DMS 273 (cell line): ENCODE data around the gene CCNI.
"Not testable (repeated sequence)": the region's sequence is repeated elsewhere in the genome, so short reads cannot be mapped to it uniquely, and the experiment has no call there.

Experiments used
- DNase-seq: peaks from one replicate; lab custom pipeline; 2025; ENCODE audit not compliant: unreplicated experiment; lab: John Stamatoyannopoulos, UW

Gene CCNI

GRCh38 chr4:77082886-77083608 lies 7.3 kb upstream of the CCNI start:
- DNase-seq, result no peak

GRCh38 chr4:77080806-77081205 lies 5.0 kb upstream of the CCNI start:
- not testable (repeated sequence) for DNase-seq

GRCh38 chr4:77079281-77079680 lies 3.5 kb upstream of the CCNI start:
- no peak for DNase-seq

- DNase-seq, result no peak
These were observed 2.6 kb upstream of the CCNI start for GRCh38 chr4:77078401-77078800.

GRCh38 chr4:77076889-77077635 lies 1.3 kb upstream of the CCNI start:
- DNase-seq, result no peak

GRCh38 chr4:77074981-77075855 lies 571 bp downstream of the CCNI start:
- DNase-seq, result peak; percentile 72

GRCh38 chr4:77074381-77074831 lies 1.4 kb downstream of the CCNI start:
- peak; percentile 26 for DNase-seq

GRCh38 chr4:77073981-77074380 lies 1.8 kb downstream of the CCNI start:
- no peak for DNase-seq

GRCh38 chr4:77073106-77073809 lies 2.5 kb downstream of the CCNI start:
- DNase-seq, result peak; percentile 6

- no peak for DNase-seq
These were observed 3.5 kb downstream of the CCNI start for GRCh38 chr4:77072195-77072753.

GRCh38 chr4:77069514-77069913 lies 6.3 kb downstream of the CCNI start:
- not testable (repeated sequence) for DNase-seq

- DNase-seq, result no peak
These were observed 10.4 kb downstream of the CCNI start for GRCh38 chr4:77065382-77065781.

GRCh38 chr4:77062856-77063255 lies 12.9 kb downstream of the CCNI start:
- no peak for DNase-seq

GRCh38 chr4:77052352-77052751 lies 23.4 kb downstream of the CCNI start:
- peak; percentile 66 for DNase-seq

GRCh38 chr4:77050962-77051361 lies 24.8 kb downstream of the CCNI start:
- no peak for DNase-seq

GRCh38 chr4:77047037-77047436 lies 28.8 kb downstream of the CCNI start:
- peak; percentile 26 for DNase-seq

GRCh38 chr4:77045490-77045889 lies 30.3 kb downstream of the CCNI start:
- DNase-seq, result peak; percentile 30

GRCh38 chr4:77044461-77045150 lies 31.2 kb downstream of the CCNI start:
- peak; percentile 62 for DNase-seq

- DNase-seq, result no peak
These were observed 32.2 kb downstream of the CCNI start for GRCh38 chr4:77043507-77044136.
